ENCODE data around the gene LRP5. TPM values are rescaled to one million over a fixed set of nuclear protein-coding genes. Genes with fewer than 3 reads are reported as not detected.

The LRP5 gene
- total RNA-seq, 1 experiment from 2014 or later = 67.0 TPM

- no peaks in the 10 kb centered on the region for H3K9me3 ChIP-seq (ENCODE audit: low read depth, low read length, poor library complexity, severe bottlenecking)
- no peaks in the 10 kb centered on the region for H3K4me1 ChIP-seq (ENCODE audit: insufficient read depth, low read length, poor library complexity, severe bottlenecking)
- POLR2A ChIA-PET (ENCODE audit: low non-redundant PET) = interaction anchor here (0.6 kb wide), 1 partner anchor 21 kb away, joined by 3 read pairs; no protein-coding TSS in a partner anchor
- H3K27ac ChIP-seq (ENCODE audit: low read depth, low read length, poor library complexity, severe bottlenecking) = no peak overlapping the region
- peaks cover 43% of the 10 kb centered on the region for H3K36me3 ChIP-seq (ENCODE audit: insufficient read depth, low read length, poor library complexity, severe bottlenecking)
- DNase-seq (ENCODE audit: low spot score) = no peak
- no peaks in the 10 kb centered on the region for H3K27me3 ChIP-seq (replicated peaks; ENCODE audit: insufficient read depth, low read depth, low read length, poor library complexity)
- H3K4me3 ChIP-seq (ENCODE audit: low read depth, low read length, poor library complexity, severe bottlenecking) = no peak overlapping the region
- intact Hi-C loops (cut with micrococcal nuclease; ENCODE audit: unreplicated experiment) = no loop called here
- BruUV-seq (replicated peaks) = no TSS peak
- CTCF ChIA-PET = no interaction called here
- TF ChIP-seq, protein P1, sequence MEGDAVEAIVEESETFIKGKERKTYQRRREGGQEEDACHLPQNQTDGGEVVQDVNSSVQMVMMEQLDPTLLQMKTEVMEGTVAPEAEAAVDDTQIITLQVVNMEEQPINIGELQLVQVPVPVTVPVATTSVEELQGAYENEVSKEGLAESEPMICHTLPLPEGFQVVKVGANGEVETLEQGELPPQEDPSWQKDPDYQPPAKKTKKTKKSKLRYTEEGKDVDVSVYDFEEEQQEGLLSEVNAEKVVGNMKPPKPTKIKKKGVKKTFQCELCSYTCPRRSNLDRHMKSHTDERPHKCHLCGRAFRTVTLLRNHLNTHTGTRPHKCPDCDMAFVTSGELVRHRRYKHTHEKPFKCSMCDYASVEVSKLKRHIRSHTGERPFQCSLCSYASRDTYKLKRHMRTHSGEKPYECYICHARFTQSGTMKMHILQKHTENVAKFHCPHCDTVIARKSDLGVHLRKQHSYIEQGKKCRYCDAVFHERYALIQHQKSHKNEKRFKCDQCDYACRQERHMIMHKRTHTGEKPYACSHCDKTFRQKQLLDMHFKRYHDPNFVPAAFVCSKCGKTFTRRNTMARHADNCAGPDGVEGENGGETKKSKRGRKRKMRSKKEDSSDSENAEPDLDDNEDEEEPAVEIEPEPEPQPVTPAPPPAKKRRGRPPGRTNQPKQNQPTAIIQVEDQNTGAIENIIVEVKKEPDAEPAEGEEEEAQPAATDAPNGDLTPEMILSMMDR (conservative IDR thresholded peaks at IDR 0.05; ENCODE audit: low read depth, low read length) = no peak
- TF ChIP-seq EZH2 (IDR thresholded peaks at IDR 0.05; ENCODE audit: borderline replicate concordance, low read depth, low read length, poor library complexity, severe bottlenecking) = no peak
These were observed 111.1 kb downstream of the LRP5 start for GRCh38 chr11:68423481-68423880.

DNA sequence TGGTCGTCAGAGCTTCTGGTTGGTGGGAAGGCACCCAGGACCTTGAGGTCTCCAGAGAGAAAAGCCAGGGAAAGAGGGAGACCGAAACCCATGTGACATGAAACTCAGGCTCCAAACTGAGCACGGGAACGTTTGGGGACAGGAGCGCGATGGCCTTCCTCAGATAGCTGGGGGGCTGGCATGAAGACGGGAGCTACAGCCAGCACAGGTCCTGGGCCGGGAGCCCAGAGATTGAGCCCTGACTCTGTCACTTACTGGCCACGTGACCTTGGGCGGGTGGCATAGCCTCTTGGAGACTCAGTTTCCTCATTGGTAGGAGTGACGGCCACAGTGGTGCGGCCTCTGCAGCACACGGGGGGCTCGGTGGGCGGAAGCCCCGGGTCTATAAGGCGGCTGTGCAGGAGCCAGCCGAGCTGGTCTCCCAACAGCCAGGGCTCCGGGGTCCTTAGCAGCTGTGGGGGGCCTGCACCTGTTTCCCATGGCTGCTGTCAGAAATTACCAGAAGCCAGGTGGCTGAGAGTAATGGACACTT is 111.8 kb downstream of the LRP5 start:
- ChIA-PET CTCF (no interaction called here), POLR2A (ENCODE audit: low non-redundant PET) (no interaction called here)
- peaks cover 49% of the 10 kb centered on the region for H3K36me3 ChIP-seq (ENCODE audit: insufficient read depth, low read length, poor library complexity, severe bottlenecking)
- H3K27ac ChIP-seq (ENCODE audit: low read depth, low read length, poor library complexity, severe bottlenecking) = no peak overlapping the region
- no peak overlapping the region for H3K4me3 ChIP-seq (ENCODE audit: low read depth, low read length, poor library complexity, severe bottlenecking)
- no TSS peak for BruUV-seq (replicated peaks)
- H3K27me3 ChIP-seq (replicated peaks; ENCODE audit: insufficient read depth, low read depth, low read length, poor library complexity) = no peaks in the 10 kb centered on the region
- peaks cover 2% of the 10 kb centered on the region for H3K9me3 ChIP-seq (ENCODE audit: low read depth, low read length, poor library complexity, severe bottlenecking)
- H3K4me1 ChIP-seq (ENCODE audit: insufficient read depth, low read length, poor library complexity, severe bottlenecking) = no peaks in the 10 kb centered on the region
- intact Hi-C loops (cut with micrococcal nuclease; ENCODE audit: unreplicated experiment) = no loop called here
- TF ChIP-seq EZH2 (IDR thresholded peaks at IDR 0.05; ENCODE audit: borderline replicate concordance, low read depth, low read length, poor library complexity, severe bottlenecking) = no peak
- TF ChIP-seq, protein P1 (conservative IDR thresholded peaks at IDR 0.05; ENCODE audit: low read depth, low read length) = no peak
- no peak for DNase-seq (ENCODE audit: low spot score)

DNA sequence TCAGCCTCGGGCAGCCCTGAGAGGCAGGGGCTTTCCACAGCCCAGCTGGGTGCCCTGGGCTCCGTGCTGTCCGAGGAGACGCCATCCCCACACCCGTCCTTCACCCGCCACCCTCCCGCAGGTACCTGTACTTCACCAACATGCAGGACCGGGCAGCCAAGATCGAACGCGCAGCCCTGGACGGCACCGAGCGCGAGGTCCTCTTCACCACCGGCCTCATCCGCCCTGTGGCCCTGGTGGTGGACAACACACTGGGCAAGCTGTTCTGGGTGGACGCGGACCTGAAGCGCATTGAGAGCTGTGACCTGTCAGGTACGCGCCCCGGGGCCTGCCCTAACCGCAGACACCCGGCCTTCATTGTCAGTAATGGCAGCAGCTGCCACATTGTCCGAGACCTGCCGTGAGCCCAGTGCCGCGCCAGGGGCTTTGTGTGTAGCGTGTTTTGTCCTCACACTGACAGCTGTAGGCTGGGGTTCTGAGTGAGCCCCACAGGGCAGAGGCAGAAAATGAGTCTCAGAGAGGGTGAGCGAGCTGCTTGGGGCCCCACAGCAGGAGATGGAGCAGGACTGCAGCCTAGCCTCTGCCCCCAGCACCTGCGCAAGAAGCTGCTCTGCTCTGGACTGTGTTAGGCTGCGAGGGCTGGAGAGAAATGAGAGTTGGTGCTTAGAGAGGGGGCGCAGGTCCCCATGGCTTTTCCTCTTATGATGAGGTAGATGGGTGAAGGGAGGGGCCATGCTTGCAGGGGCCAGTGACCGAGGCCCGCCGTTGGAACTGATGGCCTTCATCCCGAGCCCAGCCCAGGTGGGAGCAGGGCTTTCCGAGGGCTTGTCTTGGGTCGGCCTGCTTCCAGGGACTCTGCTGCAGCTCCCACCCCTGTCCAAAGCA is 112.8 kb downstream of the LRP5 start:
- no peak for DNase-seq (ENCODE audit: low spot score)
- Histone ChIP-seq H3K4me3 (ENCODE audit: low read depth, low read length, poor library complexity, severe bottlenecking) (no peak overlapping the region), H3K27ac (ENCODE audit: low read depth, low read length, poor library complexity, severe bottlenecking) (no peak overlapping the region), H3K9me3 (ENCODE audit: low read depth, low read length, poor library complexity, severe bottlenecking) (peaks cover 11% of the 10 kb centered on the region), H3K4me1 (ENCODE audit: insufficient read depth, low read length, poor library complexity, severe bottlenecking) (no peaks in the 10 kb centered on the region), H3K36me3 (ENCODE audit: insufficient read depth, low read length, poor library complexity, severe bottlenecking) (peaks cover 56% of the 10 kb centered on the region), H3K27me3 (replicated peaks; ENCODE audit: insufficient read depth, low read depth, low read length, poor library complexity) (no peaks in the 10 kb centered on the region)
- no peak for TF ChIP-seq EZH2 (IDR thresholded peaks at IDR 0.05; ENCODE audit: borderline replicate concordance, low read depth, low read length, poor library complexity, severe bottlenecking)
- TF ChIP-seq, protein P1 (conservative IDR thresholded peaks at IDR 0.05; ENCODE audit: low read depth, low read length) = no peak
- ChIA-PET CTCF (no interaction called here), POLR2A (ENCODE audit: low non-redundant PET) (no interaction called here)
- BruUV-seq (replicated peaks) = no TSS peak
- intact Hi-C loops (cut with micrococcal nuclease; ENCODE audit: unreplicated experiment) = no loop called here
